Stimulated activated CD4-positive, alpha-beta T cell treated with anti-CD3 and anti-CD28 coated beads, Interleukin-12 subunit alpha, Interleukin-12 subunit beta, amount 100 ng/mL, for 24 hours (primary cell): Measurements from ENCODE around the gene SRGAP3.

Experiments
- DNase-seq, 2 experiments: peaks; one replicate each; pipeline ENCODE4 v3.0.0-alpha.2; 2020; ENCODE audit warnings: low read depth in 2 of 2

Gene SRGAP3

DNA sequence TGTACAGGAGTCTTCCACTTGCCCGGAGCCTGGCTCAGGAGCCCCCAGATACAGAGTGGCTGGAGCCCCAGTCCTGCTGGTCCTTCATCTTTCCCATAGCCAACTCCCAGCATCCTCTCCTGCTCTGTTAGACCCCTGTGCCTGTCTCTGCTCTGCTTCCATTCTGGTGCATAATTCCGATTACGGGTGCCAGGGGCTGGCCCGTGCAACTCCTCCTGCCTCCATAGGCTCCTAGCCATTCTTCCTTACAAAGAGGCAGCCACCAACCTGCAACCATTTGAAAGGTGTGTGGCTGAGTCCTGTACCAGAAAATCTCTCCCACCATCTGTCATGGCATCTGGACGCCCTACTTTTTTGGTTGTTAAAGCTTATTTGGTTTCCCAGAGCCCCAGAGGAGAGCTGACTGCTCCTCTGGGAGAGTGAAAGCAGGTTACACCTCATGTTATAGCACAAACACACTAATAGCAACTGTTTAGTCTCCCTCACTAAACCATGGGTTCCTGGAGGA, 281.0 kb downstream of the SRGAP3 start:
- no peak for DNase-seq

DNA sequence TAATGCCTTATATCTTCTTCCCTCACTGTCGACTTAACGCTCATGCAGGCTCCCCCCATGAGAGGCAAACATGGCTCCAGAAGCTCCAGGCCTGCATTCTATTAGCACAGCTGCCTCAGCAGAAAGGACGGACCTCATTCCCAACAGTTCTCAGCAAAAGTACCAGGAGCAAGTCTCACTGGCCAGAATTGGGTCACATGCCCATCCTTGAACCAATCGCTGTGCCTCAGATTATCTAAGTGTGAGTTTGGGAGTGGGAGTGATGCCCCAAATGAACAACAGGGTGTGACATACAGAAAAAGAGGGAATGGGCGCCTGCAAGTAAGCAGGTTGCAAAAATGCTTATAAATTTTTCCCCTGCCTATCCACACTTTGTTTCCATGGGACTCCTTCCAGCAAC, 281.9 kb downstream of the SRGAP3 start:
- no peak for DNase-seq

DNA sequence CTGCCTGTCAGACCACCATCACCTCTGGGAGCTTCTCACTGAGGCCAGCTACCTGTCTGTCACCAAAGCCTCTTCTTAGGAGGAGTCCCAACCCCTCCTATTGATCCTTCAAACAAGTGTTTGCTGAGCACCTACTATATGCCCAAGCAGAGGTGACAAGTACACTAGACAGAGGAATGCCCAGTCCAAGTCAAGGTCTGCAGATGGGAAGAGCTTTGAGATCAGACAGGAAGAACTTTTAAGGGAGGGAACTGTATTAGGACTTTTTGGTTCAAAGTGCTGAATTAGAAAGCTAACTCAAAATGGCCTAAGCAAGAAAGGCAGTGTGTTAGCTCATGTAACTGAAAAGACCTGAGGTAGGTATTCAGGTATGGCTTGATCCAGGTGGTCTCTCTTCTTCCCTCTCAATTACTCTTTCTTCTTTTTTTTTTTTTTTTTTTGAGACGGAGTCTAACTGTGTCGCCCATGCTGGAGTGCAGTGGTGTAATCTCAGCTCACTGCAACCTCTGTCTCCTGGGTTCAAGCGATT, 282.6 kb downstream of the SRGAP3 start:
- no peak for DNase-seq

DNA sequence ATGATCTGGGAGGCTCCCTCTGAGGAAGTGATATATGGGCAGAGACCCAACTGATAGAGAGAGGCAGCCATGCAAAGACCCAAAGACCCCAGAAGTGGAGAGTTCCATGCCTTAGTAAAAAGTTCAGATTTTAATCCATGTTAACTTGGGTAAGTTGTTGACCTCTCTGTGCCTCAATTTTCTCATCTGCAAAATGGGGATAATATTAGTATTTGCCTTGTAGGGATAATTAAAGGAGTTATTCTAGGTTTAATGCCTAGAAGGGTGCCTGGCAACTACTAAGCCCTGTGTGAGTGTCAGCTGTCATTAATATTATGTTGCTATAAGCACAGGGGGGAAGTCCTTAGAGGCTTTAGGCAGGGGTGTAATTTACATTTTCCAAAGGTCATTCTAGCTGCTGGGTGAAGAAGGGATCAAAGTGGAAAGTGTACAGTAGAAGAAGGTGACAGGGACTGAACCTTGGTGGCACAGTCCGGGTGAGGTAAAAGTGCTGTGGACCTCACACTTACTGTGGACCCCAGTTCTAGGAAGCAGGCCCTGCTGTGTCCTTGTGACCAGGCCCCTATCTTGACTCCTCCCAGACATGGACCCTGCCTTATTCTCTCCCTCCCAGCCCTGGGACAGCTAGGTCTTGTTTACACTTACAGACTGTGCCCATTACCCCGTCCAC, 283.2 kb downstream of the SRGAP3 start:
- DNase-seq: no peak

DNA sequence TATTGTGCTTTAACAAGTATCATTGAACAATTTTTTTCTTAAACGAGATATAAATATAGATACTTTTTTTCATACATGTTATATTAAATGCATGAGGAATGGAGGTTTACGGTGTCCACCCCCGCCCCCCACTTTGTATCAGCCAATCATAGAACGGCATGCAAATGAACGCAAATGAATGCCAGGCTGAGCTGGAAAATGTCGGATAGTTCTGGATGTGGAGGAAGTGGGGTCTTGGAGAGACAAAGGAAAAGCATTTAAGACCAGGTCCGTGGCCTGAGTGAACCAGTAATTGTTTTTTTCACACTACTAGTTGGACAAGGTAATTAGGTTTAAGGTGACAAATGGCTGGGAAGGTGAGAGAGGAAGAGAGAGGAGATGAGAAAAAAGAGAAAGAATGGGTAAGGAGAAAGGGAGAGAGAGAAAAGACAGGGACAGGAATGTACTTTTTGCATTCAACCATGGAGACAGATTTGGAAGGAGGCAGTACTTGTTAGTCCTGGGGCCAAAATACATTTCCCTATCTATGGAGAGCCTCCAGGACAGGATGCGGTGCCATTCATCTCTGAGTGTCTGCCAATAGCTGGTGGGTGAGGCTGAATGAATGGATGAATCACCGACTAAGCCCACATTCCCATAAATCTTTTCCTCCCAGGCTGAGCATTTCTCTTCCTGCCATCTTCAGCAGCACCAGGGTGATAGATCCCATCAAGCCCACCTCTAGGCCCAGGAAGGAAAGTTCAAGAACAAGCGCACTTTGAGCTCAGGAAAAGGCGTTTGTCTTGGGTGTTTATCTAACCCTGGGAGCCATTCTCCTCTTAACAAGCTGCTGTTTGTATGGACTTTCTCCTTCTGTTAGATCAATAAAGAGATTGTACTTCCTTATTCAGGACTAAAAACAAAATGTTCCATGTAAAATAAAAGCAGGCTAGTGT, 284.7 kb downstream of the SRGAP3 start:
- DNase-seq: no peak

DNA sequence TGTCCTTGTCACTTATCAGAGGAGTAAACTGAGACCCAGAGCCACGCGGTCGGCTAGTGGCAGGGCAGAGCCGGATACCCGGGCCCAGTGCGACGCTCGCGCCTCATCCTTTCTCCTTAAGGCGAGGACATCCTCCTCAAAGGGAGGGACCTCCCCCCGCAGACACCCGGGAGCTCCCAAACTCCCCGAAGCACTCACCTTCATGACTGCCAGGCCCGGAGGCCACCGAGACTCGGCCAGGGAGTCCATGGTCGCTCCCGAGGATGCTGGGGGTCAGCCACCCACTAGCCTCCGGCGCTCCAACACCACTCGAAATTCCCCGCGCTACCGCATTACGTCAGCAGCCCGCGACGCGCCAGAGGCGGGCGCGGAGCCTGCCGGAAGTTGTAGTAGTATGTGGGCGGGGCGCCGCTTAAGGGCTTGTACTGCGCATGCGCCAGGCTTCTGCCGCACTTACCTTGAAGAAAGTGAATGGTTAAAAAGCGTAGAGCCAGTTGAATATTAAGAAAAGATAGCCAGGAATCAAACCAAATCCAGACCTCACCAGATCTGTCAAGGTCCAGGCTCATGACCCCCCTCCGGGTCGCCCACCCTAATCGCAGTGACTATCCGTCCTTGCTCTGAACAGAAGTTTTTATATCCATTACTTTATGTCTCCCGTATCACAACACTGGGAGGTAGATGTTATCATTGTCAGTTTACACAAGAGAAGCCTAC, 286.2 kb downstream of the SRGAP3 start, which contains the start of gene RAD18:
TSS of gene RAD18 (minus strand) at position 336 of the 717 bp plus-strand sequence. CDS start at position 249, 87 bp downstream.
- DNase-seq: peak; percentile 83 to 90

DNA sequence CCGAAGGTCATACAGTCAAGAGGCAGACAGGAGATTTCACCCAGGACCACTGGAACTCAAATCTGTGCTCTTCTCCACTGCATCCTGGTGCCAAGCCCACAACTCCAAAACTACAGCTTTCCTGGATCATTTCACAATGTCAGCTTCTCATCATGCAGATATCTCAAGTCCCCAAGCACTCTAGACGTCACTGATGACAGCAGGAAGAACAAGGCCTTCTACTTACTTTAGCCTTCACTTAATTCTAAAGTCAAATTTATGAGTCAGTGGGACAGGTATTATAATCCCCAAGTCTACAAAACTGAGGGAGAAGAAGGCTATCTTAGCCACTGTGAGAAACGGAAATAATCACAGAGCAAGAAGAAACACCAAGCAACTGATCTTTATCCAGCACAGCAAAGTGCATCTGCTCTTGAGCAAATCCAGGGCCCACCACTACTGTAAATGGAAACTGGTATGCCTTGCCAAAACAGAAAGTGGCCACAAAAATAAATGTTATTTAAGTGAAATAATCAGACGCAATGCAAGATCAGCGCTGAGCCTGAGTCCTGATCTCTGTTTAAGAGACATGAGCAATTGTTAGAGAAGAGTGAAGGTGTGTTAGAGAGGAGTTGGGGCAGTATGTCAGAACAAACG, 287.1 kb downstream of the SRGAP3 start:
- DNase-seq: no peak

DNA sequence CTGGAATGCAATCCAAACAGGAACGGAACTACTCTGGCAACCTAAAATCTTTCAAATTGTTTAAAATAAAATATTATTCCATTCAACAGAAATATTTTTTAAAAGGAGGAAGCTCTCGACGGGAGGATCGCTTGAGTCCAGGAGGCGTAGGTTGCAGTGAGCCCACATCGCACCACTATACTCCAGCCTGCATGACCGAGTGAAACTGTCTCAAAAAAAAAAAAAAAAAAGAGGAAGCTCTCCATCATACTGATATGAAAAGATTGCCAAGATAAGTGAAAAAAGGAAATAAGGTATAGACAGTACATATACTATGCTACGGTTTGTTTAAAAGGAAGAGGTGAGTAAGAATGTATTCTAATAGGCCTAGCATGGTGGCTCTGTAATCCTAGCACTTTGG, 289.8 kb downstream of the SRGAP3 start:
- no peak for DNase-seq

DNA sequence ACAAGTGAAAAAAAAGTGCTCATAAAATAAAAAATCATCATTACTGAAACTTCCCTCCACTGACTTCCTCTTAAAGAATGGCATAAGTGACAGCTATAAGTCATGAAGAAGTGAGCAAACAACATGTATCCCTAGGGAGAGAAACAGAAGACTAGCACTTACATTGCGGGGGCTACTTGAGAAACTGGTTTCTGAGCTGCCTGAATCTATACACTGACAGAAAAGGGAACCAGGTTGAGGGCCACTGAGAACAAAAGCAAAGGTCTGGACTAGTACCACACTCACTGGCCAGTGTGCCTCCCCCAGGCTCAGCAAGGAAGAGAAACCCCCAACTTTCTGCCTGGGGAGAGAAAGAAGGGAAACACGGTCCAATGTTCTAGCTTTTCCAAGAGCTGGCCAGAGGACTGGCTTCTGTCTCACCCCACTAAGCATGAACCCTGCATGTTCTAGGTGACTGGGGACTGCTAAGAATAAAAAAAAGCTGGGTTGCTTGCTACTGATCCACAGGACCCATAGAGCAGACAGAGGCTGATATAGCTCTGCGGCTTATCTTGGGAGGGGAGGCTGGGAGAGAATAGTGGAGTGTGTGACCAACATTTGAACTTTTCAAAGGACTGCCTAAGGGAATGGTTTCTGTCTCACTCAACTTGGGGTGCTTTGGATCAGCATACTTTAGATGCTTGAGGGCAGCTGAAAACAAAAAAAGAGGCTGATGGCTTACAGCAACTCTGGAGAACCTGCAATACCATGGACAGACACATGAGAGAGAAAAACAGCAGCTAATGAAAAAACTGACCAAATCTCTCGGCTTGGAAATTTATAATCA, 294.3 kb downstream of the SRGAP3 start:
- DNase-seq: no peak

DNA sequence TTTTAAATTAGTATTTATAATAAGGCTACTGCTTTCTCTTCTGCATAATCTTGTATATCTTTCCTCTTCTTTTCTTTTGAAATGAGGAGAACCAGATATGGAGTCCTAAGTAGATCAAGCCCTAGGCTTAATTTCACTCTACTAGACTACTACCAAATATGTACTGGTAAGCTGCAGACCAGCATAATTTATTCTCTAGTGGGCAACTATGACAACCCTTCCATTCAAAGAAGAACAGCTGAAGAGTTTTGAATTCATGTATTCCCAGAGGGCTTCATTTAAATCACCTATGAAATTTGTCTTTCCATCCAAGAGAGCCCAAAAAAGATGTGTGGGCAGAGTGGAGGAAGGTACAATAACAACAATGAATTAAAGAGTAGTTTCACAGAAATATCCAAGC, 296.1 kb downstream of the SRGAP3 start:
- DNase-seq: no peak

DNA sequence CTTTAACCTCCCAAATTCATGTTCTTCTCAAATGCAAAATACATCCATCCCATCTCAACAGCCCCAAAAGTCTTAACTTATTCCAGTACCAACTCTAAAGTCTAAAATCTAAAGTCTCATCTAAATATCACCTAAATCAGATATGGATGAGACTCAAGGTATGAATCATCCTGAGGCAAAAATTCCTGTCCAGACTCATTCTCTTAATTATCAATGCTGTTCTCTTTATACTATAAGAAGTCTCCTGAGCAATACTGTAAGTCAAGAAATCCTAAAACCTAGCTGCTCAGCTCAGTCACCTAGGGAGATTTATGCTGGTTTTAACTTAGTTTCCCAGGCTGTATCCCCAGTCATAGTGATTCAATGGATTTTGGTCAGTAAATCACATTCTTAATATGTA, 297.3 kb downstream of the SRGAP3 start:
- DNase-seq: no peak

DNA sequence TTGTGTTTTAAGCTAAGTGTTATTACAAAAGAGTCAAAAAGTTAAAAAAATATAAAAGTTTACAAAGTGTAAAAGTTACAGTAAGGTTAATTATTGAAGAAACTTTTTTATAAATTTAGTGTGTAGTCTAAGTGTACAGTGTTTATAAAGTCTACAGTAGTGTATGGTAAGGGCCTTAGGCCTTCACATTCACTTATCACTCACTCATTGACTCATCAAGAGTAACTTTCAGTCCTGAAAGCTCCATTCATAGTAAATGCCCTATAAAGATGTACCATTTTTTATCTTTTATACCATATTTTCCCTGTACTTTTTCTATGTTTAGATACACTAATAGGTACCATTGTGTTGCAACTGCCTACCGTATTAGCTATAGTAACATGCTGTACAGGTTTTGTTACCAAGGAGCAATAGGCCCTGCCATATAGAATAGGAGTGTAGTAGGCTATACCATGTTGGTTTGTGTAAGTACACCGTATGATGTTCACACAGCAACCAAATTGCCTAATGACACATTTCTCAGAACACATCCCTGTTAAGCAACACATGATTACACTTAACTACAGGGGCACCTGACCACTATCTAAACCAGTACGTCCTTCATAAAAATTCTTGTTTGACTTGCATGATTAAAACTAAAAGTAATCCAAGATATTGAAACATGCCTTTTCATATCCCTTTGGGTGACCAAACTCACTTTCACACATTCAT, 303.4 kb downstream of the SRGAP3 start:
- DNase-seq: no peak

DNA sequence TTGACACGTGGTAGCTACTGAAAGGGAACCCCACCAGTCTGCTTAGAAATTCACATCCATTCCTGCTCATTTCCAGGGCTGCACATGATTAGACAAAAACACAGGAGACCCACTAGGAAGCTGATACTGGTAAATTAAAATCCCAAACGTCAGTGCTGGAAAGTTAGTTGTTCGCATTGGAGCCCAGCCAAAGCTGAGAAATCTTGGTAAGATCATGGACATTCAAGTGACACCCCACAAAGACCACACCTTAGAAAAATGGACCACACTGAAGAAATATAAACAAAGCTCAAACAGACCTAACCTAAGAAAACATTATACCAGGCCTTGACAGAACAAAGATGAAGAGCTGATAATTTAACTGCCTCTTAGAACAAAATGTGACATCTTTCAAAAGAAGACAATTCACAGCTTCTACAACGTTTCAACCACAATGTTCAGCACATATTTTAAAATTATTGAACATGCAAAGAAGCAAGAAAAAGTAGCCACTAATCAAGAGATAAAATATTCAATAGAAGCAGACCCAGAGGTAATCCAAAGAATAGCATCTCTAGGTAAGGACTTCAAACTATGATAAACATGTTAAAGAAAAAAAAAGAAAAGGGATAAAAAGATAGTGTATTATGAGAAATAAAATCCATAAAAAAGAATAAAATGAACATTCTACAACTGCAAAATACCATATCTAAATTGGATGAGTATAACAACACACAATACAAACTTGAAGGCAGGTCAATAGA, 306.5 kb downstream of the SRGAP3 start:
- no peak for DNase-seq

DNA sequence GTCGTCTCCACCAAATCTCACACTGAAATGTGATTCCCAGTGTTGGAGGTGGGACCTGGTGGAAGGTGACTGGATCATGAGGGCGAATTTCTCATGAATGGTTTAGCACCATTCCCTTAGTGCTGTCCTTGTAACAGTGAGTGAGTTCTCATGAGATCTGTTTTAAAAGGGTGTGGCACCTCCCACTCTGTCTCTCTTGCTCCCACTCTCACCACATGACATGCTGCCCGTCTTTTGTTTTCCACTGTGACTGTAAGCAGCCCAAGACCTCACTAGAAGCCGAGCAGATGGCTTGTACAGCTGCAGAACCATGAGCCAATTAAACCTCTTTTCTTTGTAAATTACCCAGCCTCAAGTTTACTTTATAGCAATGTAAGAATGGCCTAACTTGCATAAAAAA, 307.3 kb downstream of the SRGAP3 start:
- DNase-seq: no peak

DNA sequence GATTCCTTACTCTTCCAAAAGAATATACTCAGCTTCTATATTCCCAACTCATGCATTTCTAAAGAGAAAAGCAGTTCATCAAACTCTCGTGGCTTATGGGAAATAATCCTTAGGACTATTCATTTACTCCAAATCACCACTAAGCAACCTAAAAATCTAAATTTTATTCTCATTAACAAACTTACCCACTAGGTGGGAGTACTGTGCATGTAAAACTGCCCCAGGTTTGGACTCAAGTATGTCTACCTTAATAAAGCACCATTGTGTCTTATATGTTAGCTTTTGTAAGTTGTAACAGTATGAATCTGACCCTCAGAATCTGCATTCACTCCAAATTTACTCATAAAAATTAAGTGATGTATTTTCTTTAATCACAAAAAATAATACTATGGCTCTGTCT, 311.4 kb downstream of the SRGAP3 start:
- no peak for DNase-seq

DNA sequence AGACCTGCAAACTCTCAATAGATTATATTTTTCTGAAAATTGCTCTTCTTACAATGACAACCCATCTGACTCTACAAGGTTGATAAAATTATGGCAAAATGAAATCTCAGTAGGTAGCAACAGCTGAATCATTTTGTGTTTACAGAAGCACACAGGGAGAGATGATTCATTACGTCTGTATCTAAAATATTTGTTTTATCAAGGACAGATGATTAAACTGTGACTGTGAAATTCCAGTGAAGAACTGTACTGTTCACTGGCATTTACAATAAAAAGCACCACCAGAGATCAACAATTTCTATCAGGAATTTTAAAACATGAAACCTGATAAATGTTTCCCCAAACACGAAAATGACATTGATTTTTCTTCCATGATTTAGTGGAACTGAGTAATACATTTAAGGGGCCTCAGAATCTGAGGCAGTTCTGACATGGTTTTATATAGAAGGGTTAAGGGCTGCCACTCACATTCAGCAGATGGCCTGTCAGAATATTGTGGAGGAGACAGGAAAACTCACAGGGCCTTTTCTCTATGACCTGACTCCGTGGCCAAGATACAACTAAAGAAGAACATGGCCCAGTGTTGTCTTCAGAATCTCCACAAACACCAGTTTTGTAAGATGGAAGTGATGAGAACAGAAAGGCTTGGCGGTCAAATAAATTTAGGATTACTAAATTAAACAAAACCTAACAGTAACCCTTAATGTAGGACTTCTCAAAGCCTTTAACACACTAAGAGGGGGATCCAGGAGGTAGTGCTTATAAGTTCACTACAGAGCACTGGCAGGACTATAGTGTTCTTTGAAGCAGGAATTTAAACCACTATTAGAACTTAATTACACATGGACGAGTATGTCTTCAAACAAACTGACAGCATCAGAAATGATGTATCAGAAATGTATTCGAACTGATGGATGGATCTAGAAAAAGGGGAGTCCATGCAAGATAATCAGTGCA, 312.1 kb downstream of the SRGAP3 start:
- DNase-seq: no peak

DNA sequence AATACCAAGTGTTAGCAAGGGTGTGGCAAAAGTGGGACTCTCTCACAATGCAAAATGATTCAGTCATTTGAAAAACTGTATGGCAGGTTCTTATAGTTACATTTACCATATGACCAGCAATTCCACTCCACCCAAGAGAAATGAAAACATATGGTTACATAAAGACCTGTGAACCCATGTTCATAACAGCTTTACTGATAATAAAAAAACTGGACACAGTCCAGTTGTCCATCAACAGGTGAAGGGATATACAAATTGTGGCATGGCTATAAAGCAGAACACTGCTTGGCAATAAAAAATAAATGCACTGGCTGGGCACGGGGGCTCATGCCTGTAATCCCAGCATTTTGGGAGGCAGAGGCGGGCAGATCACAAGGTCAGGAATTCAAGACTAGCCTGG, 316.9 kb downstream of the SRGAP3 start:
- no peak for DNase-seq

DNA sequence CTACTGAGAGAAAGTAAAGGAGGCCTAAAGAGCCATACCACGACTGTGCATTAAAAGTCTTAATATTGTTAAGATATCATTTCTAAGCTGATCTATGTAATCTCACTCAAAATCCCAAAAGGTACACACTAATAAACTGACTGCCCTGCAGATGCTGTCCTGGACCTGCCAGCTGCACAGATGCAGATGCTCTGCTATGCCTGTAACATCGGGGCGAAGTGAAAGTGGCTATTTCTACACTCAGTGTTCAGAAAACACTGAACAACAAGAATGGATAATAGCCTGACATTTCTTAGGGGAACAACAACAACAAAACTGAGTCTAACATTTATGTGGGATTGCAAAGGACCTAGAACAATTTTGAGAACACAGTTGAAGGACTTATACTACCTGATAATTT, 318.1 kb downstream of the SRGAP3 start:
- DNase-seq: no peak
